ENCODE measurements around the gene ING5.
"Not testable (repeated sequence)": the region's sequence is repeated elsewhere in the genome, so short reads cannot be mapped to it uniquely, and the experiment has no call there.

GRCh38 chr2:241662731-241663130 lies 39.1 kb upstream of the ING5 start:
- not testable (repeated sequence) for TF ChIP-seq POLR2A (IDR thresholded peaks at IDR 0.05); EP300 (IDR thresholded peaks at IDR 0.05; ENCODE audit: low read depth)
- TF ChIP-seq, protein P1, sequence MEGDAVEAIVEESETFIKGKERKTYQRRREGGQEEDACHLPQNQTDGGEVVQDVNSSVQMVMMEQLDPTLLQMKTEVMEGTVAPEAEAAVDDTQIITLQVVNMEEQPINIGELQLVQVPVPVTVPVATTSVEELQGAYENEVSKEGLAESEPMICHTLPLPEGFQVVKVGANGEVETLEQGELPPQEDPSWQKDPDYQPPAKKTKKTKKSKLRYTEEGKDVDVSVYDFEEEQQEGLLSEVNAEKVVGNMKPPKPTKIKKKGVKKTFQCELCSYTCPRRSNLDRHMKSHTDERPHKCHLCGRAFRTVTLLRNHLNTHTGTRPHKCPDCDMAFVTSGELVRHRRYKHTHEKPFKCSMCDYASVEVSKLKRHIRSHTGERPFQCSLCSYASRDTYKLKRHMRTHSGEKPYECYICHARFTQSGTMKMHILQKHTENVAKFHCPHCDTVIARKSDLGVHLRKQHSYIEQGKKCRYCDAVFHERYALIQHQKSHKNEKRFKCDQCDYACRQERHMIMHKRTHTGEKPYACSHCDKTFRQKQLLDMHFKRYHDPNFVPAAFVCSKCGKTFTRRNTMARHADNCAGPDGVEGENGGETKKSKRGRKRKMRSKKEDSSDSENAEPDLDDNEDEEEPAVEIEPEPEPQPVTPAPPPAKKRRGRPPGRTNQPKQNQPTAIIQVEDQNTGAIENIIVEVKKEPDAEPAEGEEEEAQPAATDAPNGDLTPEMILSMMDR (IDR thresholded peaks at IDR 0.05): not testable (repeated sequence)

Measured in transverse colon (tissue), 3 donors.